GM18951 (cell line): ENCODE measurements around the gene ECE1.

Source experiments
- POLR2A ChIP-seq: IDR thresholded peaks from 4 replicates; pipeline ENCODE4 v1.6.1; 2011; ENCODE audit warnings: mild to moderate bottlenecking; ENCODE audit not compliant: insufficient read length, insufficient read depth; ENCODE audit errors: extremely low read depth
- in situ Hi-C: fragments of 300-500 bp; cut with MboI; formaldehyde crosslinking; loops from one replicate; pipeline ENCODE4 v1.12.0; 2022; ENCODE audit warnings: low sequenced_read_pairs, mixed read lengths, inconsistent platforms; ENCODE audit not compliant: unreplicated experiment

Gene ECE1

DNA sequence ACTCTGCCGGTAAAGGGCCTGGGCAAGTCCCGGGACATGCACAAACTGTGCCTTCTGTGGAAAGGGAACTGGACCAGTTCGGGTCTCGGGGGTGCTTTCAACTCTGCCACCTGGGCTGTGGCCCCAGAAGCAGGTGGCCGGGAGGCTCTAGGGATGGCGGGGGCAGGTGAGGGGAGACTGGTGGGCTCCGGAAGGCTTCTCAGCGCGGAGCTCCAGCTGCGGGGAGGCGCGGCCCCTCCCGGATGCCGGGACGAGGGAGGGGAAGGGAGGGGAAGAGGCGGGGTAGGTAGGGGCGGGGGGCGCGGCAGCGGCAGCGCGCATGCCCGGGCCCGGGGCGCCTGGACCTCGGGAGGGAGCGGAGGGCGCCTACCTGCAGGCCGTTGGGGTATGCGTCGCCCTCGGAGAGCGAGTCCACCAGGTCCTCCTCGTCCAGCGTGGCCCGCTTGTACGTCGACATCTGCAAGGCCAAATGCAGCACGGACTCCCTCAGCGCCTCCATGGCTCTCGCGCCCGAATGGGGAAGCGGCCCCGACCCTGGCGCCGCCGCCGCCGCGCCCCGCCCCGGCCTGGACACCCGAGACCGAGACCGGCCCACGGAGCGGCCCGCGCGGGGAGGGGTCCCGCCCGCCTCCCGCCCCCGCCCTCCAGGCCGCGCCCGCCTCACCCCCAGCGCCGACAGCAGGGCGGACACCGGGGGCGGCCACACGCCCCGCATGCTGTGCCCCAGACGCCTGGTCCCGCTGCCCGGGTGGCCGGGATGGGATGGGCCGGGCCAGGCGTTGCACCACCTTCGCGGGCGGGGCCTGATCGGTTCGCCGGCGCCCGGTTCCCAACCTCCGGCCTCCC, at the start of gene ECE1:
TSS of gene ECE1 (minus strand) at position 764 of the 846 bp plus-strand sequence. CDS start at position 715, 49 bp downstream.
- in situ Hi-C loops, result no loop called here
- TF ChIP-seq POLR2A, result no peak

DNA sequence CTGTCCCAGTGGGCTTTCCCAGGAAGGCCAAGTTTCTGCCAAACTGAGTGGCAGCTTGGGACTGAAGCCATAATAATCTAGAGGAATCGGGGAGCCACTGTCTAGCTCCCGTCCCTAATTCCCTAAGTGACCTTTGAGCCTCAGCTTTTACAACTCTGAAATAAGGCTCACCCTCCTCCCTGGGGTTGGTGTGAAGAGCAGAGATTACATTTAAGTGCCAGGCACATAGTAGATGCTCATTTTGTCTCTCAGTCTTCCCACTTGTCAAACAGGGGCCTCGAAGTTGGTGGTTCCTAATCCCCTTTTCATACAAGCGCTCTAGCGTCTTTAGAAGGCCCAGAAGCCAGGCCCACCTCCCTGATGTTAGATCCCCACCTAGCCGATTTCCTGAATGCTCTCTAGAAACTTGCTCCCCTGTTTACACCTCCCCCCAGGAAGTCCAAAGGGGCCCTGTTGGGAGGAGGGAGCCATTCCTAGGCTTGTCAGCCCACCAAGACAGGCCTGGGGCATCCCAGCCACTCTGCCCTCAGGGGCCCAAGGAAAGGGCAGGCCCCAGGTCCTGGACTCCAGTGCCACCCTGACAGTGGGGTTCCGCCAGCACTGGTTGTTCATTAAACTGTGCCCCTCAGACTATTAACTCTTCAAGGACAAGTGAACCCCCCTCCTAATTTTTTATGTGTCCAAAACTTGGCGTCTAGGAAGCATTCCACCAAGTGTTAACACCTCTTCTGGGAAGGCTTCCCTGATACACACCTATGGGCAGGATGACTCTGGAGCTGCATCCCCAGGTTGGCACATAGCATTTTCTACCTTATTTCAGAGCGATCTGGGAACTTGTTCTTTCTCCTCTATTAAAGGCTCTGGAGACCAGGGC, 49.3 kb upstream of the ECE1 start:
- no peak for TF ChIP-seq POLR2A
- in situ Hi-C loops, result no loop called here

GRCh38 chr1:21338573-21339355, 48.5 kb upstream of the ECE1 start:
- in situ Hi-C loops, result no loop called here
- TF ChIP-seq POLR2A, result no peak

- in situ Hi-C loops, result no loop called here
- no peak for TF ChIP-seq POLR2A
These were observed 47.8 kb upstream of the ECE1 start for GRCh38 chr1:21337928-21338572.

- in situ Hi-C loops, result no loop called here
- TF ChIP-seq POLR2A, result no peak
These were observed 47.2 kb upstream of the ECE1 start for GRCh38 chr1:21337454-21337927.

GRCh38 chr1:21337010-21337437, 46.8 kb upstream of the ECE1 start:
- in situ Hi-C loops, result no loop called here
- no peak for TF ChIP-seq POLR2A

DNA sequence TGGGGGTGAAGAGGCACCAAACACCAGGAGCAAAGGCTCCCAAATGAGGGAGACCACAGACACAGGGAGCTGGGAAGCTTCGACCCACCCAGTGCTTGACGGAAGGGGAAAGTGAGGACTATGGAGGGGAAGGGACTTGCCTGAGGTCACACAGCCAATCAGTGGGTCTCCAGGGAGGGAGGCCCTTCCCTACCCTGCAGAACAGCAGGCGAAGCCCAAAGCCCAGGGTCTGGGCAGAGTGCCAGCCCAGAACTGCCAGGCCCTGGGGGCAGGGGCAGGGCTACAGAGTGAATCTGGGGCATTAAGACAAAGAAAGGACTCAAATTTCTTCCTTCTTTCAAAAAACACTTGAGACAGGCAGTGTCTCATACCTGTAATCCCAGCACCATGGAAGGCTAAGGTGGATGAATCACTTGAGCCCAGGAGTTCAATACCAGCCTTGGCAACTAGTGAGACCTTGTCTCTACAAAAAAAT, 45.5 kb upstream of the ECE1 start:
- in situ Hi-C loops, result no loop called here
- TF ChIP-seq POLR2A, result no peak

GRCh38 chr1:21335088-21335691, 44.9 kb upstream of the ECE1 start:
- in situ Hi-C loops, result no loop called here
- no peak for TF ChIP-seq POLR2A

GRCh38 chr1:21334214-21335087, 44.2 kb upstream of the ECE1 start:
- in situ Hi-C loops, result no loop called here
- TF ChIP-seq POLR2A, result peak; percentile 22

DNA sequence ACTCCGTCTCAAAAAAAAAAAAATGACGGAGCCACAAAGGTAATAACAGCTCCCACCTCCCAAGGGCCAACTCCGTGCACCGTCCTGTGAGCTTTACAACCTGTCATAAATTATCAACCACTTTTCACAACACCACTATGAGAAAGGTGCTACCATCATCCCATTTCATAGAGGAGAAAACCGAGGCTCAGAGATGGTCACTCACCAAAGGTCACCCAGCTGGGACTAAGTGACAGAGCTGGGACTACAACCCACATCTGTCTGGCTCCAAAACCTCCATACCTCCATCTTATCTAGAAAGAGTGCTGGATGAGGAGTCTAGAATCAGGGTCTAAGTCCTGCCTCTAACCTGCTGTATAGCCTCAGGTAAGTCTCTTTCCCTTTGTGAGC, 43.6 kb upstream of the ECE1 start:
- no peak for TF ChIP-seq POLR2A
- in situ Hi-C loops, result no loop called here
